Bladder microvascular endothelial cell (primary cell): Measurements from ENCODE around the gene TBC1D5. TPM values are rescaled to one million over a fixed set of nuclear protein-coding genes. Genes with fewer than 3 reads are reported as not detected.

Source experiments
- total RNA-seq: library from RNA; depleted of rRNA; stranded (reverse); fragments of >200 nt; gene quantifications from 2 replicates; pipeline ENCODE4 v1.2.3, GENCODE V29; 2014

The TBC1D5 gene, protein sequence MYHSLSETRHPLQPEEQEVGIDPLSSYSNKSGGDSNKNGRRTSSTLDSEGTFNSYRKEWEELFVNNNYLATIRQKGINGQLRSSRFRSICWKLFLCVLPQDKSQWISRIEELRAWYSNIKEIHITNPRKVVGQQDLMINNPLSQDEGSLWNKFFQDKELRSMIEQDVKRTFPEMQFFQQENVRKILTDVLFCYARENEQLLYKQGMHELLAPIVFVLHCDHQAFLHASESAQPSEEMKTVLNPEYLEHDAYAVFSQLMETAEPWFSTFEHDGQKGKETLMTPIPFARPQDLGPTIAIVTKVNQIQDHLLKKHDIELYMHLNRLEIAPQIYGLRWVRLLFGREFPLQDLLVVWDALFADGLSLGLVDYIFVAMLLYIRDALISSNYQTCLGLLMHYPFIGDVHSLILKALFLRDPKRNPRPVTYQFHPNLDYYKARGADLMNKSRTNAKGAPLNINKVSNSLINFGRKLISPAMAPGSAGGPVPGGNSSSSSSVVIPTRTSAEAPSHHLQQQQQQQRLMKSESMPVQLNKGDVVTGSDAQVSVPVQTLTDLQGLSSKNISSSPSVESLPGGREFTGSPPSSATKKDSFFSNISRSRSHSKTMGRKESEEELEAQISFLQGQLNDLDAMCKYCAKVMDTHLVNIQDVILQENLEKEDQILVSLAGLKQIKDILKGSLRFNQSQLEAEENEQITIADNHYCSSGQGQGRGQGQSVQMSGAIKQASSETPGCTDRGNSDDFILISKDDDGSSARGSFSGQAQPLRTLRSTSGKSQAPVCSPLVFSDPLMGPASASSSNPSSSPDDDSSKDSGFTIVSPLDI
- total RNA-seq: 42.4 and 84.7 TPM in 2 replicates

DNA sequence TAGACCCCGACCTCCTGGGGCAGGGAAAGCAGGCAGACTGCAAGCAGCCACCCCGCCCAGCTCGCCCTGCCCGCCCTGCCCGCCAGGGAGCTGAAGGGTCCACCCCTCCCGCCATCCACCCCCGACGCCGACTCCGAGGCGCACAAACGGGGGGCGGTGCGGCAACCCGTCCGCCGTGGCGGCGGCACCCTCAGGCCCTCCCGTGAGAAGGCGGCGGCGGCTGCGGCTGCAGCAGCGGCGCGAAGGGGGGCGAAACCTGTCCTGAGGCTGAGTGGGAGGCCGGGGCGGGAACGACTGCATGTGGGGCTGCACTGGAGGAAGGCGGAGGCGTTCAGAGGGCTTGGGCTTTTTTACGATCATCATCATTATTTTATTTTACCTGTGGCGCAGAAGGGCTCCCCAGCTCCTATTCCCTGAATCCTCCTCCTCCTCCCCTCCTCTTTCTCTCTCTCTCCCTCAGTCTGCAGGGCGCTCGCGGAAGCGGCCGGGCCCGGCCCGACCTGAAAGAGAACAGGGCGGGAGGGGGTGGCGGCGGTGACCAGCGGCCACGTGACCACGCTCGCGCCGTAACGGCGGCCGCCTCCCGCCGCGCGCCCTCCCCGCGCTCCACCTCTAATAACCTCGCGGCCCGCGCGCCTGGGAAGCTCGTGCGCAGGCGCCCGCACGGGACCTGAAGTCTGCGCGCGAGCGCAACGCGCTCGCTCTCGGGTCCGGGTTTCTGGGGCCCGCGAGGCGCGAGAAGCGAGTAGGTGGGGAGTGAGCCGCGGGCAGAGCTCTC, at the start of gene TBC1D5:
Gene TBC1D5 (minus strand): TSS at position 530 of the 778 bp plus-strand sequence. CDS start 234,061 bp downstream, outside the sequence.

